K562 (cell line): ENCODE measurements around the gene MATN1.

Experiments used
- ARID3A ChIP-seq: IDR thresholded peaks from 2 replicates; pipeline ENCODE4 v1.6.1; 2012; ENCODE audit warnings: low read depth, low read length, improper control_type of control experiment, borderline replicate concordance
- CBX8 ChIP-seq: fragments of 200-600 bp; sonication (generic); IDR thresholded peaks from 2 replicates; pipeline ENCODE4 v1.6.1; 2012; ENCODE audit warnings: borderline replicate concordance, mixed run types, low read depth, mild to moderate bottlenecking, moderate library complexity, mixed read lengths, low read length, control low read depth, inconsistent platforms; ENCODE audit not compliant: poor library complexity, severe bottlenecking; ENCODE audit errors: extremely low read depth
- DPF2 ChIP-seq: fragments of 450-650 bp; IDR thresholded peaks from 2 replicates; pipeline ENCODE4 v1.6.1; 2016
- EP300 ChIP-seq: IDR thresholded peaks from 2 replicates; pipeline ENCODE4 v1.6.1; 2012; ENCODE audit warnings: low read length, improper control_type of control experiment
- FOXA1 ChIP-seq: fragments of 450-650 bp; IDR thresholded peaks from 2 replicates; pipeline ENCODE4 v1.6.1; 2016; ENCODE audit warnings: mild to moderate bottlenecking, borderline replicate concordance
- POLR2A ChIP-seq: fragments of 450-650 bp; conservative IDR thresholded peaks from 2 replicates; pipeline ENCODE4 v1.6.1; 2016
- SRSF7 ChIP-seq: fragments of 200-400 bp; formaldehyde crosslinking; optimal IDR thresholded peaks from 2 replicates; pipeline ENCODE3; 2017; ENCODE audit warnings: mild to moderate bottlenecking, low read depth, low read length
- TEAD4 ChIP-seq, 2 experiments: sonication (generic) in 1 of 2; formaldehyde crosslinking in 1 of 2; IDR thresholded peaks; 2 replicates each; pipeline versions ENCODE4 v1.6.1 to v1.8.0; 2012 to 2022; ENCODE audit warnings: borderline replicate concordance in 1 of 2, inconsistent platforms in 1 of 2, low read length in 1 of 2, mild to moderate bottlenecking in 1 of 2, missing genetic modification reagents in 1 of 2
- TFAM ChIP-seq: fragments of 250-450 bp; sonication (Bioruptor Pico); conservative IDR thresholded peaks from 2 replicates; pipeline ENCODE4 v1.5.0; 2021; ENCODE audit warnings: mild to moderate bottlenecking, moderate library complexity
- ZC3H11A ChIP-seq: IDR thresholded peaks from 2 replicates; pipeline ENCODE4 v1.6.1; 2012; ENCODE audit warnings: low read depth, low read length, improper control_type of control experiment
- TF ChIP-seq, protein P1 (sequence below), 3 experiments: IDR thresholded peaks in 2 of 3; conservative IDR thresholded peaks in 1 of 3; 2 replicates each; pipeline ENCODE4 v1.5.1; 2011 to 2012; ENCODE audit warnings: low read length in 3 of 3, mild to moderate bottlenecking in 3 of 3, control low read depth in 2 of 3, improper control_type of control experiment in 1 of 3, inconsistent platforms in 1 of 3, low read depth in 1 of 3, mixed read lengths in 1 of 3, moderate library complexity in 1 of 3; ENCODE audit not compliant: insufficient read depth in 2 of 3
- TF ChIP-seq, protein P2 (sequence below): fragments of 450-650 bp; IDR thresholded peaks from 2 replicates; pipeline ENCODE4 v1.6.1; 2017; ENCODE audit warnings: antibody characterized with exemption, mild to moderate bottlenecking

DNA sequence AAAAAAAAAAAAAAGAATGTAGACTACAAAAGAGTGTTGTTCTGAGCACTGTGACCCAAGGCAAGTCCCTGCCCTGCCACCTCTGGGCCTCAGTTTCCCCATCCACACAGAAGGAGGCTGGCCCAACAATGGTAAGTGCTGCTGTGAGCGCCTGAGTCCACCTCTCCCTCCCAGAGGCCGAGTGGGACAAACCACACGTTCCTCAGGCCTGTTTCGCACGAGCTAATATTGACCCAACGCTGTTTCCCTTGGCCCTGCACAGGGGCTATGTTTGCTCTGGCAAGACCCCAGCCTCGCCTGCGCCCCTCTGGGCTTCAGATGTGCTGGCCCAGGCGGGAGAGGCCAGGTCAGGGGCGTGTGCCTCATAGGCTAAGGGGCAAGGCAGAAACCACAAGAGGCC is 46.8 kb upstream of the MATN1 start:
- no peak for TF ChIP-seq DPF2
- no peak for TF ChIP-seq TFAM (CRISPR knock-in tag)
- TF ChIP-seq, protein P1, sequence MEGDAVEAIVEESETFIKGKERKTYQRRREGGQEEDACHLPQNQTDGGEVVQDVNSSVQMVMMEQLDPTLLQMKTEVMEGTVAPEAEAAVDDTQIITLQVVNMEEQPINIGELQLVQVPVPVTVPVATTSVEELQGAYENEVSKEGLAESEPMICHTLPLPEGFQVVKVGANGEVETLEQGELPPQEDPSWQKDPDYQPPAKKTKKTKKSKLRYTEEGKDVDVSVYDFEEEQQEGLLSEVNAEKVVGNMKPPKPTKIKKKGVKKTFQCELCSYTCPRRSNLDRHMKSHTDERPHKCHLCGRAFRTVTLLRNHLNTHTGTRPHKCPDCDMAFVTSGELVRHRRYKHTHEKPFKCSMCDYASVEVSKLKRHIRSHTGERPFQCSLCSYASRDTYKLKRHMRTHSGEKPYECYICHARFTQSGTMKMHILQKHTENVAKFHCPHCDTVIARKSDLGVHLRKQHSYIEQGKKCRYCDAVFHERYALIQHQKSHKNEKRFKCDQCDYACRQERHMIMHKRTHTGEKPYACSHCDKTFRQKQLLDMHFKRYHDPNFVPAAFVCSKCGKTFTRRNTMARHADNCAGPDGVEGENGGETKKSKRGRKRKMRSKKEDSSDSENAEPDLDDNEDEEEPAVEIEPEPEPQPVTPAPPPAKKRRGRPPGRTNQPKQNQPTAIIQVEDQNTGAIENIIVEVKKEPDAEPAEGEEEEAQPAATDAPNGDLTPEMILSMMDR (IDR thresholded peaks at IDR 0.05 in 2 of 3, conservative IDR thresholded peaks at IDR 0.05 in 1 of 3; ENCODE audit: insufficient read depth in 2 of 3, low read depth in 1 of 3, low read length in 3 of 3): no peak
- TF ChIP-seq TEAD4 (IDR thresholded peaks at IDR 0.05; ENCODE audit: low read length): no peak
- no peak for TF ChIP-seq TEAD4 (CRISPR knock-in tag; IDR thresholded peaks at IDR 0.05; ENCODE audit: borderline replicate concordance)
- TF ChIP-seq POLR2A: no peak
- no peak for TF ChIP-seq FOXA1
- no peak for TF ChIP-seq SRSF7
- TF ChIP-seq ARID3A: no peak
- TF ChIP-seq CBX8: no peak
- TF ChIP-seq, protein P2, sequence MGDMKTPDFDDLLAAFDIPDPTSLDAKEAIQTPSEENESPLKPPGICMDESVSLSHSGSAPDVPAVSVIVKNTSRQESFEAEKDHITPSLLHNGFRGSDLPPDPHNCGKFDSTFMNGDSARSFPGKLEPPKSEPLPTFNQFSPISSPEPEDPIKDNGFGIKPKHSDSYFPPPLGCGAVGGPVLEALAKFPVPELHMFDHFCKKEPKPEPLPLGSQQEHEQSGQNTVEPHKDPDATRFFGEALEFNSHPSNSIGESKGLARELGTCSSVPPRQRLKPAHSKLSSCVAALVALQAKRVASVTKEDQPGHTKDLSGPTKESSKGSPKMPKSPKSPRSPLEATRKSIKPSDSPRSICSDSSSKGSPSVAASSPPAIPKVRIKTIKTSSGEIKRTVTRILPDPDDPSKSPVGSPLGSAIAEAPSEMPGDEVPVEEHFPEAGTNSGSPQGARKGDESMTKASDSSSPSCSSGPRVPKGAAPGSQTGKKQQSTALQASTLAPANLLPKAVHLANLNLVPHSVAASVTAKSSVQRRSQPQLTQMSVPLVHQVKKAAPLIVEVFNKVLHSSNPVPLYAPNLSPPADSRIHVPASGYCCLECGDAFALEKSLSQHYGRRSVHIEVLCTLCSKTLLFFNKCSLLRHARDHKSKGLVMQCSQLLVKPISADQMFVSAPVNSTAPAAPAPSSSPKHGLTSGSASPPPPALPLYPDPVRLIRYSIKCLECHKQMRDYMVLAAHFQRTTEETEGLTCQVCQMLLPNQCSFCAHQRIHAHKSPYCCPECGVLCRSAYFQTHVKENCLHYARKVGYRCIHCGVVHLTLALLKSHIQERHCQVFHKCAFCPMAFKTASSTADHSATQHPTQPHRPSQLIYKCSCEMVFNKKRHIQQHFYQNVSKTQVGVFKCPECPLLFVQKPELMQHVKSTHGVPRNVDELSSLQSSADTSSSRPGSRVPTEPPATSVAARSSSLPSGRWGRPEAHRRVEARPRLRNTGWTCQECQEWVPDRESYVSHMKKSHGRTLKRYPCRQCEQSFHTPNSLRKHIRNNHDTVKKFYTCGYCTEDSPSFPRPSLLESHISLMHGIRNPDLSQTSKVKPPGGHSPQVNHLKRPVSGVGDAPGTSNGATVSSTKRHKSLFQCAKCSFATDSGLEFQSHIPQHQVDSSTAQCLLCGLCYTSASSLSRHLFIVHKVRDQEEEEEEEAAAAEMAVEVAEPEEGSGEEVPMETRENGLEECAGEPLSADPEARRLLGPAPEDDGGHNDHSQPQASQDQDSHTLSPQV: peak; percentile 9
- TF ChIP-seq ZC3H11A: no peak
- no peak for TF ChIP-seq EP300
